ENCODE data around the gene STAG2.
"Not testable (repeated sequence)": the region's sequence is repeated elsewhere in the genome, so short reads cannot be mapped to it uniquely, and the experiment has no call there.

STAG2 gene

DNA sequence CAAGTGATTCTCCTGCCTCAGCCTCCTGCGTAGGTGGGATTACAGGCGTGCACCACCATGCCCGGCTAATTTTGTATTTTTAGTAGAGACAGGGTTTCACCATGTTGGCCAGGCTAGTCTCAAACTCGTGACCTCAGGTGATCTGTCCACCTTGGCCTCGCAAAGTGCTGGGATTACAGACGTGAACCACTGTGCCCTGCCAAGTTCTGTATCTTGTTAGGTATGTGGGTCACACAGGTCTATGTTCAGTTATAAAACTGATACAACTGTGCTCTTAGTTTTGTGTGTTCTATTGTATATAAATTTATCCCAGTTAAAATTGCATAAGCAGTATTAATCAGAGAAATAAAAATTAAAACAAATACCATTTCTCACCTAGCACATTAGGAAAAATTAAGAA is 122.9 kb downstream of the STAG2 start:
- DNase-seq: not testable (repeated sequence)

GRCh38 chrX:124085063-124085462 is 123.6 kb downstream of the STAG2 start:
- no peak for DNase-seq

DNA sequence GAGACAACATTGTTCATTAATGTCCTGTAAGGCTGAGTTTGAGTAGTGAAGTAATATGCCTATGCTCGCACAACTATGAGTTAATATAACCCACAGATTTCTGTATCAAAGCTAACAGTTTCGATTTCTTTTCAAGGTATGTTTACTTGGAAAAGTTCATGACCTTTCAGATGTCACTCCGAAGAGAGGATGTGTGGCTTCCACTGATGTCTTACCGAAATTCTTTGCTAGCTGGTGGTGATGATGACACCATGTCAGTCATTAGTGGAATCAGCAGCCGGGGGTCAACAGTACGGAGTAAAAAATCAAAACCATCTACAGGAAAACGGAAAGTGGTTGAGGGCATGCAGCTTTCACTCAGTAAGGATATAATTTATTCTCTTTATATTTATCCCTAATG is 124.9 kb downstream of the STAG2 start:
- DNase-seq: no peak

GRCh38 chrX:124087000-124087746 is 125.7 kb downstream of the STAG2 start:
- no peak for DNase-seq

DNA sequence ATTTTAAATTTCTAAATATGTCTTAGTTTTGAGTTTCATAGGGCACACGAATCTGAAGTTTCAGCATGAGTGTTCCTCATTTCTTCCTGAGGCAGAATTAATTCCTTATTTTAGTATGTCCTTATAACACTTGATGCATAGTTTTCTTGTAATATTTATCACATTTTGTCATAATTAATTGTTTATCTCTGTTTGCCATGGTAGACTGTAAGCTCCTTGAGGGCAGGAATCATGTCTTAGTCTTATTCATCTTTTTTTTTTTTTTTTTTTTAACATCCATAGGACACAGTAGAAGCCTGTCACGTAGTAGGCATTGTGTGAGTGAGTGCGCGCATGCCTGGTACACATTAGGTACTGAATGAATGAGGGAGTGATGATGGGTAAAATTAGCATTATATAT is 131.7 kb downstream of the STAG2 start:
- DNase-seq: no peak

DNA sequence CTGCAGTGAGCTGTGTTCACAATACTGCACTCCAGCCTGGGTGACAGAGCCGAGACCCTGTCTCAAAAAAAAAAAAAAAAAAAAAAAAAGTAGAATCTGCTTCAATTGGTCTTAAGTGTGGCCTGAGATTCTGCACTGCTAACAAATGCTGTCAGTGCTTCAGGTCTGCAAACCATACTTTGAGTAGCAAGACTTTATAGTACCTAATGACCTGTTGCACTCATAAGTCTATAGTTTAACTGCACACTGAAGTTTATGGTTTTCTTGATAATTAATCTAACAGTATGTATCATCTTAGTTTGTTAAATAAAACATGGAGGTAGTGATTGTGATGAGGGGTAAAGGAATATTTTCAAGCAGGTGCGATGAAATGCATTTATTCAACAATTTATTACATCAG is 135.6 kb downstream of the STAG2 start:
- DNase-seq: no peak

GRCh38 chrX:124098089-124098488 is 136.6 kb downstream of the STAG2 start:
- DNase-seq: no peak

- DNase-seq: no peak
Observed at GRCh38 chrX:124103966-124104365, 142.5 kb downstream of the STAG2 start.

GRCh38 chrX:124104512-124104911 is 143.0 kb downstream of the STAG2 start:
- not testable (repeated sequence) for DNase-seq

DNA sequence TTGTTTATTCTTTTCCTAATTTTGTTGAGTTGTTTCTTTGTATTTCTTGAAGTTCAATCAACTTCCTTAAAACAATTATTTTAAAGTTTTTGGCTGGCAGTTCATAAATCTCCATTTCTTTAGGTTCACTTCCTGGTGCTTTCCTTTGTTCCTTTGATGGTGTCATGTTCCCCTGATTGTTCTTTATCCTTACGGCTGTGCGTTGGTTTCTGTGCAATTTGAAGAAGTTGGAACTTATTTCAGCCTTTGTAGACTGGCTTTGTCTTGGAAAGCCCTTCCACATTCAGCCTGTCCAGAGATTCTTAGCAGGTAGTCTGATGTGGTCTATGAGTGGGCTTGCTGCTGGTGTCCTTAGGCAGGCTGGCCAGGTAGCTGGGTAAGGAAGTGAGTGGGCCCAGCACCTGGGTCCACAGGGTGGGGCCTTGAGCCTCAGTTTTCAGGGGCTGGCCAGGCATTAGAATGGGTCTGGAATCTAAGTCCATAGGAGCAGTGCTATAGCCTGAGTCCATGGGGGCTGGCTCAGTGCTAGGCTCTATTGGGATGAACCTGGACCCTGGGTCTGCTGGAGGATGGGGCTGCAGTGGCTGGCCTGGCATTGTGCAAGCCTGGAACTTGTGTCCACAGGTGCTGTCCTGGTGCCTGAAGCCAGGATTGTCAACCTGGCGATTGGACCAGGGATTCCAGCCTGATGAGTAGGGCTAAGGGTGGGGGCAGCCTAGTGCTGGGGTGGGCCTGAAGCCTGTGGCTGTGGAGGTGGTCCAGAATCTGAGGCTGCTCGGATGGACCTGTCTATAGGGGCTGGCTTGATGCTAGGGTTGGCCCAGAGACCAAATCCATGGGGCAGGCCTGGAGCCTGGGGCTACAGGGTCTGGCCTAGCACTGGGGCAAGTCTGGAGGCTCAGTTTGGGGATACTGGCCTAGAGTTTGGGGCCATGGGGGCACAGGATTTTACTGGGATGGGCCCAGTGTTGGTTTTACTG is 152.4 kb downstream of the STAG2 start:
- no peak for DNase-seq

DNA sequence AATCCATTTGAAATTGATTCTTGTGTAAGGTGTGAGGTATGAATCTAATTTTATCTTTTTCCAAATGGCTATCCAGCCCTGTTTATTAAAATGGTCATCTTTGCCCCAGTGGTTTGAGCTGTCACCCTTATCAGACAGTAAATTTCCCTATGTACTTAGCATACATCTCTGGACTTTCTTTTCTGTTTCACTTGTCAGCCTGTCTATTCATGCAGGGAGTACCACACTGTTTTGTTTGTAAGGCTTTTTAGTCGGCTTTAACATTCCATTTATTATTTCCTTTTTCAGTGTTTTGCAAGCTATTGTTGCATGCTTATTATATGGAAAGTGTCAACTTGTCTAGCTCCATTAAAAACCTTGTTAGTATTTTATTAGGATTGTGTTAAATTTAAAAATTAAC is 155.8 kb downstream of the STAG2 start:
- DNase-seq: no peak

- DNase-seq: no peak
Observed at GRCh38 chrX:124125471-124125870, 164.0 kb downstream of the STAG2 start.

DNA sequence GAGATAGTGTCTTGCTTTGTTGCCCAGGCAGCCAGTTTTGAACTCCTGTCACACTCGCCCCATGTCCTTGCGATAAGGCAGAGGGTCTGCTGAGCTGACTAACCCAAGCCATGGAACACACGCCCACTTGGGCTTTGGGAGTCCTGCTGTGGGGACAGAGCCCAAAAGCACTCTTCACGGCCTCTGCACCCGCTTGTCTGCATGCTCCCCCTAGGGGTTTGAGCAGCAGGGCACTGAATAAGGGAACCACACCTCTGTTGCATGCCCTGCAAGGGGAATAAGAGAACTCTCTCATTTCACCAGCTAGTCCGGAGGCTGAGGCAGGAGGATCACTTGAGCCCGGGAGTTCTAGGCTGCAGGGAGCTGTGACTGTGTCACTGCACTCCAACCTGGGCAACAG is 166.0 kb downstream of the STAG2 start:
- no peak for DNase-seq

- DNase-seq: not testable (repeated sequence)
Observed at GRCh38 chrX:124132437-124132836, 170.9 kb downstream of the STAG2 start.

- DNase-seq: no peak
Observed at GRCh38 chrX:124145749-124146148, 184.2 kb downstream of the STAG2 start.

GRCh38 chrX:124151195-124151594 is 189.7 kb downstream of the STAG2 start:
- no peak for DNase-seq
